ENCODE results near the gene TEKT2. TPM values are rescaled to one million over a fixed set of nuclear protein-coding genes. Genes with fewer than 3 reads are reported as not detected.
A peak's percentile ranks its signal among the peaks of the same experiment; 100 is the strongest.

The TEKT2 gene
- total RNA-seq, 1 donor from 2014 or later = not detected

DNA sequence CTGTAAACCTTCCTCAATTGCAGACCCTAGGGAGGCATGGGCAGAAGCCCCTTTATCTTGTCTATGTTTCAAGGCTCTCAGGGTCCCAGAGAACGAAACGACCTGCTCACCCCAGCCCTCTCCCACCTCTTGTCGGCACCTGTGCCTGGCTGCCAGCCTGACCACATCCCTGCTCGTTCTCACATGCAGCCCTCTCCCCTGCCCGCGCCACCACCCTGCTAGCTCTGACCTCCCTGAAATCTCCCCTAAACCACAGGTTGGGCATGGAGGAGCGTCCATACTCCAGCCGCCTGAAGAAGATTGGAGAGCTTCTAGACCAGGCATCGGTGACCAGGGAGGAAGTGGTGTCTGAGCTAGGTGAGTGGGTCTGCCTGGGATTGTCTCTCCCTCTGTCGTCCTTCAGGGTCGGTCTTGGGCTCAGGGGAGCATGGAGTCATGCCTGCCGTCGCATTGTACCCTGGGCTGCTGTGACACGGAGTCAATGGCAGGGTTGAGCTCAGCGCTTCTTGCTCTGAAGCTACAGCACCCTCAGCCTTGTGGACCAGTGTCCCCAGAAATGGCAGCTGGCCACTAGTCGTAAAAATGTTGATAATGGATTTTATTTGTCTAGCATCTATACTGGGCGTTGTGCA is 8.4 kb downstream of the TEKT2 start:
- no peak overlapping the region for H3K4me3 ChIP-seq
- intact Hi-C loops (cut with micrococcal nuclease) = loop anchor here (10.0 kb wide), 1 partner anchor 193 kb away; no protein-coding TSS in a partner anchor
- no peaks in the 10 kb centered on the region for H3K9me3 ChIP-seq (replicated peaks)
- H3K4me1 ChIP-seq = peaks cover 71% of the 10 kb centered on the region
- no peak for DNase-seq
- no peak overlapping the region for H3K27ac ChIP-seq (replicated peaks)
- no peaks in the 10 kb centered on the region for H3K27me3 ChIP-seq (ENCODE audit: low read depth)
- TF ChIP-seq, protein P1, sequence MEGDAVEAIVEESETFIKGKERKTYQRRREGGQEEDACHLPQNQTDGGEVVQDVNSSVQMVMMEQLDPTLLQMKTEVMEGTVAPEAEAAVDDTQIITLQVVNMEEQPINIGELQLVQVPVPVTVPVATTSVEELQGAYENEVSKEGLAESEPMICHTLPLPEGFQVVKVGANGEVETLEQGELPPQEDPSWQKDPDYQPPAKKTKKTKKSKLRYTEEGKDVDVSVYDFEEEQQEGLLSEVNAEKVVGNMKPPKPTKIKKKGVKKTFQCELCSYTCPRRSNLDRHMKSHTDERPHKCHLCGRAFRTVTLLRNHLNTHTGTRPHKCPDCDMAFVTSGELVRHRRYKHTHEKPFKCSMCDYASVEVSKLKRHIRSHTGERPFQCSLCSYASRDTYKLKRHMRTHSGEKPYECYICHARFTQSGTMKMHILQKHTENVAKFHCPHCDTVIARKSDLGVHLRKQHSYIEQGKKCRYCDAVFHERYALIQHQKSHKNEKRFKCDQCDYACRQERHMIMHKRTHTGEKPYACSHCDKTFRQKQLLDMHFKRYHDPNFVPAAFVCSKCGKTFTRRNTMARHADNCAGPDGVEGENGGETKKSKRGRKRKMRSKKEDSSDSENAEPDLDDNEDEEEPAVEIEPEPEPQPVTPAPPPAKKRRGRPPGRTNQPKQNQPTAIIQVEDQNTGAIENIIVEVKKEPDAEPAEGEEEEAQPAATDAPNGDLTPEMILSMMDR (IDR thresholded peaks at IDR 0.05; ENCODE audit: borderline replicate concordance) = no peak
- H3K36me3 ChIP-seq = peaks cover 44% of the 10 kb centered on the region

- peaks cover 44% of the 10 kb centered on the region for H3K36me3 ChIP-seq
- no peak overlapping the region for H3K4me3 ChIP-seq
These were observed 8.9 kb downstream of the TEKT2 start for GRCh38 chr1:36092798-36093185.

GRCh38 chr1:36093226-36093625 is 9.3 kb downstream of the TEKT2 start:
- TF ChIP-seq, protein P1 (IDR thresholded peaks at IDR 0.05; ENCODE audit: borderline replicate concordance) = no peak
- Histone ChIP-seq H3K4me3 (no peak overlapping the region), H3K27ac (replicated peaks) (peak overlapping the region; percentile 44), H3K27me3 (ENCODE audit: low read depth) (no peaks in the 10 kb centered on the region), H3K36me3 (peaks cover 44% of the 10 kb centered on the region), H3K9me3 (replicated peaks) (no peaks in the 10 kb centered on the region), H3K4me1 (peaks cover 69% of the 10 kb centered on the region)
- intact Hi-C loops (cut with micrococcal nuclease) = loop anchor here (10.0 kb wide), 1 partner anchor 192 kb away; no protein-coding TSS in a partner anchor
- DNase-seq = no peak

More at GRCh38 chr1:36092798-36093185, 8.9 kb downstream of the TEKT2 start:
- H3K9me3 ChIP-seq (replicated peaks) = no peaks in the 10 kb centered on the region
- TF ChIP-seq, protein P1 (IDR thresholded peaks at IDR 0.05; ENCODE audit: borderline replicate concordance) = no peak
- intact Hi-C loops (cut with micrococcal nuclease) = loop anchor here (10.0 kb wide), 1 partner anchor 192 kb away; no protein-coding TSS in a partner anchor
- no peaks in the 10 kb centered on the region for H3K27me3 ChIP-seq (ENCODE audit: low read depth)
- H3K27ac ChIP-seq (replicated peaks) = no peak overlapping the region
- no peak for DNase-seq
- H3K4me1 ChIP-seq = peaks cover 71% of the 10 kb centered on the region

- Histone ChIP-seq H3K36me3 (peaks cover 44% of the 10 kb centered on the region), H3K9me3 (replicated peaks) (no peaks in the 10 kb centered on the region), H3K4me1 (peaks cover 63% of the 10 kb centered on the region), H3K4me3 (no peak overlapping the region), H3K27me3 (ENCODE audit: low read depth) (no peaks in the 10 kb centered on the region), H3K27ac (replicated peaks) (peak overlapping the region; percentile 44)
- no peak for DNase-seq
- TF ChIP-seq, protein P1 (IDR thresholded peaks at IDR 0.05; ENCODE audit: borderline replicate concordance) = no peak
- intact Hi-C loops (cut with micrococcal nuclease) = loop anchor here (10.0 kb wide), 1 partner anchor 191 kb away; no protein-coding TSS in a partner anchor
These were observed 10.0 kb downstream of the TEKT2 start for GRCh38 chr1:36093929-36094328.

DNA sequence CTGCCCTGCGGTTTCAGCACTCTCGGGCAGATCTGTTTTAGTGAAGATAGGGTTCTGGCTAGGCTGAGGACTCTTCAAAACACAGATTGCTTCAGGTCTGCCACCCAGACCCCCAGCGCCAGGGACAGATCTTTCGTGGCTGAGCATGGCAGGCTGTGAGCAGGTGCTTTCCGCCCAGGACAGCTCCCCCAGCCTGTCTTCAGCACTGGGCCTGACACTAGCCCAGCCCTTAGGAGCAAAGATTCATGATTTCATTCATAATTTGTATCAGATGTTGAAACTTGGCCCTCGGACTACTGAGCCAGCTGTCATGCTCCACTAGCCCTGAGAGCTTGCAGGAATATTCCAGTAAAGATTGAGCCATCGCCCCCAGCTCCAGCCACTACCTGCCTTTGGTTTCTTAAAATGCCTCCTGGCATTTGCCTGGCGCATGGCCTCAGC is 10.7 kb downstream of the TEKT2 start:
- Histone ChIP-seq H3K27ac (replicated peaks) (peak overlapping the region; percentile 44), H3K36me3 (peaks cover 44% of the 10 kb centered on the region), H3K4me1 (peaks cover 56% of the 10 kb centered on the region), H3K9me3 (replicated peaks) (no peaks in the 10 kb centered on the region), H3K27me3 (ENCODE audit: low read depth) (no peaks in the 10 kb centered on the region), H3K4me3 (no peak overlapping the region)
- DNase-seq = no peak
- TF ChIP-seq, protein P1 (IDR thresholded peaks at IDR 0.05; ENCODE audit: borderline replicate concordance) = no peak
- intact Hi-C loops (cut with micrococcal nuclease) = loop anchor here (10.0 kb wide), 1 partner anchor 190 kb away; no protein-coding TSS in a partner anchor

Measured in left ventricle myocardium inferior (tissue), 1 donor.